Mucosa of descending colon (tissue), 3 donors: ENCODE results near the gene LIMS2. TPM values are rescaled to one million over a fixed set of nuclear protein-coding genes. Genes with fewer than 3 reads are reported as not detected.

ENCODE experiments used
- ATAC-seq: fragments of 200-7000 bp; cut with Tn5 transposase; one replicate; pipeline ENCODE4 v1.9.1; 2020; ENCODE audit warnings: mild to moderate bottlenecking, moderate library complexity
- DNase-seq, 3 donors: peaks; one replicate each; pipeline ENCODE4 v3.0.0-alpha.2; 2020
- H3K36me3 ChIP-seq: fragments of 200-600 bp; one replicate; pipeline ENCODE4 v1.8.0; 2021; ENCODE audit warnings: low read depth, mild to moderate bottlenecking
- H3K4me1 ChIP-seq: fragments of 200-600 bp; one replicate; pipeline ENCODE4 v1.8.0; 2021; ENCODE audit warnings: low read depth, mild to moderate bottlenecking
- H3K4me3 ChIP-seq: fragments of 200-600 bp; one replicate; pipeline ENCODE4 v1.8.0; 2021; ENCODE audit warnings: mild to moderate bottlenecking
- H3K9me3 ChIP-seq: fragments of 200-600 bp; one replicate; pipeline ENCODE4 v1.8.0; 2021; ENCODE audit warnings: mild to moderate bottlenecking
- intact Hi-C, 2 donors: fragments of 100-400 bp; cut with DNase I in 1 of 2; cut with micrococcal nuclease in 1 of 2; formaldehyde crosslinking; loops; one replicate each; pipeline versions ENCODE4 v1.11.0 to v1.11.1; 2022; cut with DNase I, micrococcal nuclease
- total RNA-seq, 3 donors: library from RNA; stranded (reverse); fragmentation: NEBNext Ultra II Directional in 2 of 3; extraction: Animal tissue kit (Norgen Biotek cat#: 25700) in 2 of 3; gene quantifications; one replicate each; pipeline versions ENCODE4 v1.2.1 to v1.2.4, GENCODE V29; 2021 to 2023
- TF ChIP-seq, protein P1 (sequence below): fragments of 200-600 bp; IDR thresholded peaks from one replicate; pipeline ENCODE4 v1.8.0; 2022; ENCODE audit warnings: antibody characterized with exemption, mild to moderate bottlenecking
- donor health status: DM: no; HTN: no; CAD: no; lungs with moderate emphysema.
- donor health status: DM: no; HTN: no; CAD: no.
- donor health status: DM: no; HTN: yes; CAD: no.

The LIMS2 gene
- total RNA-seq, 3 donors from 2014 or later: 12.5 to 478 (median 29.9) TPM

GRCh38 chr2:127607399-127607908, 67.9 kb downstream of the LIMS2 start:
- H3K9me3 ChIP-seq: no peaks in the 10 kb centered on the region
- TF ChIP-seq, protein P1, sequence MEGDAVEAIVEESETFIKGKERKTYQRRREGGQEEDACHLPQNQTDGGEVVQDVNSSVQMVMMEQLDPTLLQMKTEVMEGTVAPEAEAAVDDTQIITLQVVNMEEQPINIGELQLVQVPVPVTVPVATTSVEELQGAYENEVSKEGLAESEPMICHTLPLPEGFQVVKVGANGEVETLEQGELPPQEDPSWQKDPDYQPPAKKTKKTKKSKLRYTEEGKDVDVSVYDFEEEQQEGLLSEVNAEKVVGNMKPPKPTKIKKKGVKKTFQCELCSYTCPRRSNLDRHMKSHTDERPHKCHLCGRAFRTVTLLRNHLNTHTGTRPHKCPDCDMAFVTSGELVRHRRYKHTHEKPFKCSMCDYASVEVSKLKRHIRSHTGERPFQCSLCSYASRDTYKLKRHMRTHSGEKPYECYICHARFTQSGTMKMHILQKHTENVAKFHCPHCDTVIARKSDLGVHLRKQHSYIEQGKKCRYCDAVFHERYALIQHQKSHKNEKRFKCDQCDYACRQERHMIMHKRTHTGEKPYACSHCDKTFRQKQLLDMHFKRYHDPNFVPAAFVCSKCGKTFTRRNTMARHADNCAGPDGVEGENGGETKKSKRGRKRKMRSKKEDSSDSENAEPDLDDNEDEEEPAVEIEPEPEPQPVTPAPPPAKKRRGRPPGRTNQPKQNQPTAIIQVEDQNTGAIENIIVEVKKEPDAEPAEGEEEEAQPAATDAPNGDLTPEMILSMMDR: no peak
- DNase-seq: no peak
- no peaks in the 10 kb centered on the region for H3K36me3 ChIP-seq
- H3K4me1 ChIP-seq: no peaks in the 10 kb centered on the region
- intact Hi-C loops: no loop called here
- no peak overlapping the region for H3K4me3 ChIP-seq
- no peak for ATAC-seq

DNA sequence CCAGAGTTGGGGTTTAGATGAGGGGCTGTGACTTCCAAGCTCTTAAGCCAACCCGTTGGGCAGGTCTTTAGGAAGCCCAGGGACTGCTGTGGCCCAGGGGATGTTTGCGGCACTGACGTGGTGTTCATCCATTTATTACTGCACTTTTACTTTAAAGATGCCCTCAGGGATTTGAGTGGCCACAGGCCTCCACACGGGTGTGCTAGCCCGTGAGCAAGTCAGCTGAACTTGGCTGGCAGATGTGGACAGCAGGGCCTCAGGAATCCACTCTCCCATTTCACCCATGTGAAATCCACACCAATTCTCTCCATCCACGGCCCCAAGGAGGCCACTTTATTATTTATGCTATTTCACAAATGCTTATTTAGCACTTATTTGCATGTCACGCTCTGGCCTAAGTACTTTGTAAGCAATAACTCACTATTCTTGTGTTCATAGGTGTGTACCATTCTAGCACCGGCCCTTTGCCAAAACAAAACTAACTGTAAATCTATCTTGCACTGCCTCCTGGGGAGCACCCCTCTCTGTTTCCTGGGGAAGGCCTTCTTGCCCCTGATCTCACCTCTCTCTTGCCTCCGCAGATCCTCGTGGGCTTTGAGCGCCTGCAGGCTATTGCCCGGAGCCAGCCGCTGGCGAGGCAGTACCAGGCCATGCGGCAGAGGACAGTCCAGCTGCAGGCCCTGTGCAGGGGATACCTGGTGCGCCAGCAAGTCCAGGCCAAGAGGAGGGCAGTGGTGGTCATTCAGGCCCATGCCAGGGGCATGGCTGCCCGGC, 68.5 kb downstream of the LIMS2 start:
- H3K9me3 ChIP-seq: no peaks in the 10 kb centered on the region
- no peaks in the 10 kb centered on the region for H3K4me1 ChIP-seq
- H3K36me3 ChIP-seq: no peaks in the 10 kb centered on the region
- DNase-seq (no peak), ATAC-seq (no peak)
- H3K4me3 ChIP-seq: no peak overlapping the region
- intact Hi-C loops: no loop called here
- TF ChIP-seq, protein P1: no peak

GRCh38 chr2:127605691-127606263, 69.6 kb downstream of the LIMS2 start:
- H3K4me3 ChIP-seq: no peak overlapping the region
- no peaks in the 10 kb centered on the region for H3K9me3 ChIP-seq
- ATAC-seq (no peak), DNase-seq (peak in 1 of 3 donors; percentile 1)
- intact Hi-C loops: no loop called here
- no peaks in the 10 kb centered on the region for H3K4me1 ChIP-seq
- no peaks in the 10 kb centered on the region for H3K36me3 ChIP-seq
- TF ChIP-seq, protein P1: no peak

DNA sequence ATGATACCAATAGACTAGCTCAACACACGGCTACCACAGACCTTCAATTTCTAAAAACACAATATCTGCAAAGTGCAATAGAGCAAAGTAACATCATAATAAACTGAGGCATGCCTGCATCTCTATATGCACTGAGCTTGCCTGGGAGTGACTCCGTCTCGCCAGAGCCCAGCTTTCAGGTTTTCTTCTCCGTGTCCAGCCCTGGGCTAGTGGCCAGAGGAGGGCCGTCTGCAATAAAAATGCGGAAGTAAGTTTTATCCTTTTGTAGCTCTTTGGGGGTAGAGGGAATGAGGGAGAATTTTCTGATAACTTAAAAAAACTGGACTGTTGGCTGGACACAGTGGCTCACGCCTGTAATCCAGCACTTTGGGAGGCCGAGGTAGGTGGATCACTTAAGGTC, 70.3 kb downstream of the LIMS2 start:
- ATAC-seq (no peak), DNase-seq (no peak)
- intact Hi-C loops: no loop called here
- Histone ChIP-seq H3K4me1 (no peaks in the 10 kb centered on the region), H3K9me3 (no peaks in the 10 kb centered on the region), H3K4me3 (no peak overlapping the region), H3K36me3 (no peaks in the 10 kb centered on the region)
- TF ChIP-seq, protein P1: no peak

DNA sequence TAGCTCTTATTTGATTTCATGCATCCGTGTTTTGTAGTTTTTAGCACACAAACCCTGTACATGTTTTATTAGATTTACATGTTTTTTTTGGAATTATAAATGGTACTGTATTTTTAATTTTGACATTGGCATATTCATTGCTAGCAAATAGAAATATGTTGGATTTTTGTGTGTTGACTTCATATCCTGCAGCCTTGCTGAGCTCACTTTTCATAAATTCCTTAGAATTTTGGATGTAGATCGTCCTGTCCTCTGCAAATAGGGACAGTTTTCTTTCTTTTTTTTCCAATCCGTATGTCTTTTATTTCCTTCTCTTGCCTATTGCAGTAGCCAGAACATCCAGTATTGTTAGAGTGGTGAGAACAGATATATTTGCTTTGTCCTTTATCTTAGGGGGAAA, 76.1 kb downstream of the LIMS2 start:
- H3K36me3 ChIP-seq: no peaks in the 10 kb centered on the region
- TF ChIP-seq, protein P1: no peak
- DNase-seq (no peak), ATAC-seq (no peak)
- no peaks in the 10 kb centered on the region for H3K9me3 ChIP-seq
- no peak overlapping the region for H3K4me3 ChIP-seq
- H3K4me1 ChIP-seq: no peaks in the 10 kb centered on the region
- intact Hi-C loops: no loop called here
